Measurements from ENCODE around the gene USP17L22.
"Not testable (repeated sequence)": the region's sequence is repeated elsewhere in the genome, so short reads cannot be mapped to it uniquely, and the experiment has no call there.

The USP17L22 gene

DNA sequence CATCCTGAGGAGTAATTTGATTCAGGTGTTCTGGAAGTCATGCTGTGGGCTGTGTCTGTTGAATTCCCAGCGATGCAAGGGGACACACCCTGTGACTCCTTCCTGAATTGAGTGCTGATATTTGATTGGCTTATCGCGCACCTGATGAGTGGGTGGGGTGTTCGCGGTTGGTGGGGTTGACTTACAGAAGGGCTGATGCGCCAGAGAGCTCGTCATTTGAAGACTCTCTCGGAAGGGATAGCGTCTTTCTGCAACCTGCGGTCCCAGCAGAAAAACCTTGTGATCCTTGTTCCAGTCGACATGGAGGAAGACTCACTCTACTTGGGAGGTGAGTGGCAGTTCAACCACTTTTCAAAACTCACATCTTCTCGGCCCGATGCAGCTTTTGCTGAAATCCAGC is 4.8 kb upstream of the USP17L22 start, which contains the start of gene USP17L21:
TSS of gene USP17L21 (plus strand) at position 301 of the 400 bp plus-strand sequence. CDS start at position 301, 0 bp downstream.
- not testable (repeated sequence) for H3K27me3 ChIP-seq (replicated peaks; ENCODE audit: control insufficient read depth, insufficient read depth, low read length, poor library complexity, severe bottlenecking); H3K27ac ChIP-seq (ENCODE audit: insufficient read depth, low read length, poor library complexity, severe bottlenecking); H3K4me1 ChIP-seq (ENCODE audit: control insufficient read depth, insufficient read depth, low read length, poor library complexity, severe bottlenecking); DNase-seq; H3K9me3 ChIP-seq (ENCODE audit: control insufficient read depth, low read length); H3K4me3 ChIP-seq (ENCODE audit: insufficient read depth, low read depth, low read length, poor library complexity, severe bottlenecking); H3K36me3 ChIP-seq (ENCODE audit: control insufficient read depth, insufficient read depth, low read length)

DNA sequence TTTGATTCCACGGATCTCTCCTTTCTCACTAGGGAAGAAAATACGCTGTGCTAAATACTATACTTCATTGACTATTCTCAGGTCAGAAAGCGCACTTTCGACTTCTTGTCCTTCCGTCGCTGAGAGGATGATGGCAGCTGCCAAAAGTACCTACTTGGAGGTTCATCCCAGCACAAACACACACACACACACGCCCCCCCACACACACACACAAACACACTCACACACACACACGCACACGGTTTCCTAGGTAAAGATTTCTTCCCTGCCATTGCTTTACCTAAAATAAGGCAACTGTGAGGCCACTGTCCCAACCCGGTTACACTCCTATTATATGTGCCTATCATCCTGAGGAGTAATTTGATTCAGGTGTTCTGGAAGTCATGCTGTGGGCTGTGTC is 4.3 kb downstream of the USP17L22 start:
- H3K4me3 ChIP-seq (ENCODE audit: insufficient read depth, low read depth, low read length, poor library complexity, severe bottlenecking); H3K9me3 ChIP-seq (ENCODE audit: control insufficient read depth, low read length); H3K36me3 ChIP-seq (ENCODE audit: control insufficient read depth, insufficient read depth, low read length); H3K27me3 ChIP-seq (replicated peaks; ENCODE audit: control insufficient read depth, insufficient read depth, low read length, poor library complexity, severe bottlenecking); H3K27ac ChIP-seq (ENCODE audit: insufficient read depth, low read length, poor library complexity, severe bottlenecking); H3K4me1 ChIP-seq (ENCODE audit: control insufficient read depth, insufficient read depth, low read length, poor library complexity, severe bottlenecking): not testable (repeated sequence)
- peak in 2 of 3 donors; percentile 0 to 2 for DNase-seq

Data from effector memory CD4-positive, alpha-beta T cell (primary cell).